GM18858 (cell line): ENCODE data around the gene CUEDC1.

Experiments used
- ATAC-seq: cut with Tn5 transposase; IDR thresholded peaks from one replicate; pipeline ENCODE4 v1.9.1; 2021; ENCODE audit not compliant: unreplicated experiment

Gene CUEDC1

DNA sequence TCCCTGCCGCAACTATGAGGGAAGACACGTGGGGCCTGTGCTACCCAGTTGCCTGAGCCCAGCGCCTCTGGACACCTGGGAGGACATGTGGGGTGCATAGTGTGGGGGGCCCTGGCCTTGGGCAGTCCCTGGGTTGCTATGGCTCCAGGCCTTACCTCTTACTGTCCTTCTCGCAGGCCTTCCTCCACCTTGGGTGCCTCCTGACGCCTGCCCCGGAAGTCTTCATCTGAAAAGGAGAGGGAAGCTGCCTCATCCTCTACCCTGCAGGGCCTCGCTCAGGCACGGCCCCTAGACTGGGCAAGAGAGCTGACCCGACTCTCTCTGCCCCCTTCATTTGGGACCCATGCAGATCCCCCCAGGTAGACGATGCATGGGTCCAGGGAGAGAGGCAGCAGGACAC lies 88.9 kb downstream of the CUEDC1 start:
- no peak for ATAC-seq

DNA sequence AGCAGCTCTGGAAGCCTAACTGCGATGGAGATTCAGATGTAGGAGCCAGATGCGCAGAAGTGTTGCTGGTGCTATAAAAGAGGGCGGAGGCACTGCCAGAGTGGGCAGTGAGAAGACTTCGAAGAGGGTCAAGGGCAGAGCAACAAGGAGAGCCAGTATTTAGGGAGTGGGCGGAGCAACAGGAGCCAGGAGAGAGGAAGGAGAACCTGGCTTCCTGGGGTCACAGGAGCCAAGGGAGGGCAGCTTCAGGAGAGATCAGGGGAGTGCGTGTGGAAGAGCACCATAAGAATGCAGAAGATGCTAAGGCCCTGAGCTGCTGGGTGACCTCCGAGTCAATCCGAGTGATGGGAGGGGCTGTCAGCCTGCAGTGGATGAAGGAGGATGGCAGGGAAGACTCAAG lies 90.9 kb downstream of the CUEDC1 start:
- ATAC-seq: no peak

DNA sequence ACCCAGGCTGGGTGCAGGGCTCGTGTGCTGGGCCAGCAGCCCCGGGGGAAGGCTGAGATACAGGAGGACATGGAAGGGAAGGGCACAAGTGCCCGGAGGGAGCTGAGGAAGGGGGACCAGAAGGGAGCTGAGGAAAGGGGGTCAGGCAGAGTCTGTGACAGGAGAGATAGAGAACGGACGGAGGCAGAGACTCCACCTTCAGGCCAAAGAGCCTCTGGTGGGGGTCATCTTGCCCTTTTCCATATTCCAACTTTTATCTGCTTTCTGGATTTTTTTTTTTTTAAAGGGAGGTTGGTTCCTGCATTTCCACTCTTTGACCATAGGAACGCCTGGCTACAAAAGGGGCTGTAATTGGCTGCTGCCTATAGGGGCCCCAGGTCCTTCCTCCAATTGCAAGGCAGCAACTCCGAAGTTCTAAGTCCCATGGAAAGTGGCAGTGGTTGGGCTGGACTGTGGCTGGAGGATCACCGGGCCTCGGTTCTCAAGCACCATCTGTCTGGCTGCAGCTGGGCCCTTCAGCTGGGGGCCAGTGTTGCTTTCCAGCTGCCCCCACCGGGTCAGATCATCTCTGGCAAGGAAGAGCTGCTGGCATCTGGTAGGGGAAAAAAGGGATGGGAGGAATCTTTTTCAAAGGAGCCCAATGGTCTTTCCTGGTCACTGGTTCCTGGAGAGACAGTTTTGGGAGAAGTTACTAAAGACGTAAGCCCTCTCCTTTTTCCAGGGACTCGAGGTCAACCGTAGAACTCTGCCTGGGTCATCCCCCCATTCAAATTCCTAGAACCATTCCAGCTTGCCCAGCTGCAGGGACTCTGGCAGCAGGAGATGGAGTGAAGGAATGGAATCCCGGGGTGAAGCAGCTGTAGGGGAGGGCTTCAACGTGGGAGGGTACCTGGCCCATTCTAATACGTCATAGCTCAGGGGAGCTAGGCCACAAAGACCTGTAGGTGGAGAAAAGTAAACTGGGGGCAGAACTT lies 92.2 kb downstream of the CUEDC1 start:
- ATAC-seq: no peak

- no peak for ATAC-seq
Measured at GRCh38 chr17:57861790-57862693, 93.2 kb downstream of the CUEDC1 start.

DNA sequence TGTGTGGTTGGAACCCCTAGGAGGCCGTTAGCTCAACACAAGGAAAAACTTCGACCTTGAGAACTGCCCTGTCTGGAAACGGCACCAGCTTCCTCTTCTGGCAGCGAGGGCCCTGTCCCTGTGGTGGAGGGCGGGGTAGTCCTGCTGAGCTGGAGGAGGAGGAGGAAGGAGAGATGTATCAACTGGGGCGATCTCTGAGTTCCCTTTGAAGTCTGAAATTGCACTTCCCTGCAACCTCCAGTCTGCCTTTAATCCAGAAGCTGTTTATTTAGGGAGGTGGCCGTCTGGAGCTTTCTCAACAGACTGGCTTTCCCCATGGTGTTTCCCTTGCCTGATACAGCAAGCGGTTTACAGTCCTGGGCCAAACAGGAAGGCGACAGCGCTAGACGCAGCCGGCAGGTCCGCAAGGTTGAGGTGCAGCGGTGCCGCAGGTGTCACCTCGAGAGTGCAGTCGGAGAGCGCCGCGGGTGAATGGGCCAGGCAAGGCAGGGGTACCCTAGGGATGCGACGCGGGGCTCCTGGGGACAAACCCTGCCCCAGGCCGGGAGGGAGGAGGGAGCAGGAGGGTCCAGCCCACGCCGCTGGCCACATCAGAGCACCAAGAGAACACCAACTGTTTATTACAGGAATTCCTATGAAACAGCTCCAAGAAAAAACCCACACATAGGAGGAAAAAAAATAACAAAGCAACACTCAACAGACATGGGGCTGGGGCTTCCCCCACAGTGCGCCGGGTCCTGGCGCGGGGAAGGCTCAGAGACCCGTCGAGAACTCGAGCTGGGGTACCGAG lies 94.0 kb downstream of the CUEDC1 start:
- no peak for ATAC-seq

DNA sequence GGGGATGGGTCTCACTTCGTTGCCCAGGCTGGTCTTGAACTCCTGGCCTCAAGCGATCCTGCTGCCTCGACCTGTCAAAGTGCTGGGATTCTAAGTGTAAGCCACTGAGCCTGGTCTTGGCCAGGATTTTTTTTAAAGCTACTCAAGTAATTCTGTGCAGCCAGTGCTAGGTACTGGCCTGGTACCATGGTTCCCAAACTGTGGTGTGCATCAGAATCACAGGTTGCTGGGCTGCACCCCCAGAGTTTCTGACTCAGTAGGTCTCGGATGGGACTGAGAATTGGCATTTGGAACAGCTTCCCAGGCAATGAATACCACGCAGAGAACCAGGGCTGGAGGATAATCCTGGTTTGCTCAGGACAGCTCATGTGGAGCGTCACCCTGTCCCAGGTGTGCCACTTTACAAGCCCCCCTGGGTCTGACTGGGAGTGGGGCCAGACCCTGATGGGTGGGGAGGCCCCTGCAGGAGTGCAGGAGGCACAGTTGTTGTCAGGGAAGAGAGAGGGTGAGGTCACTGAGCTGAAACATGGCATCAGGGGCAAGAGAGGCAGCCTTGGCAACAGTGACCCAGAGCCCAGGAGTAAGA lies 94.7 kb downstream of the CUEDC1 start:
- no peak for ATAC-seq

- no peak for ATAC-seq
Measured at GRCh38 chr17:57859601-57860413, 95.4 kb downstream of the CUEDC1 start.

GRCh38 chr17:57858838-57859237 lies 96.4 kb downstream of the CUEDC1 start:
- ATAC-seq: no peak

- ATAC-seq: no peak
Measured at GRCh38 chr17:57856792-57857620, 98.2 kb downstream of the CUEDC1 start.

GRCh38 chr17:57855391-57856035 lies 99.7 kb downstream of the CUEDC1 start:
- ATAC-seq: no peak

- no peak for ATAC-seq
Measured at GRCh38 chr17:57853695-57854094, 101.5 kb downstream of the CUEDC1 start.

- ATAC-seq: no peak
Measured at GRCh38 chr17:57852955-57853328, 102.3 kb downstream of the CUEDC1 start.

DNA sequence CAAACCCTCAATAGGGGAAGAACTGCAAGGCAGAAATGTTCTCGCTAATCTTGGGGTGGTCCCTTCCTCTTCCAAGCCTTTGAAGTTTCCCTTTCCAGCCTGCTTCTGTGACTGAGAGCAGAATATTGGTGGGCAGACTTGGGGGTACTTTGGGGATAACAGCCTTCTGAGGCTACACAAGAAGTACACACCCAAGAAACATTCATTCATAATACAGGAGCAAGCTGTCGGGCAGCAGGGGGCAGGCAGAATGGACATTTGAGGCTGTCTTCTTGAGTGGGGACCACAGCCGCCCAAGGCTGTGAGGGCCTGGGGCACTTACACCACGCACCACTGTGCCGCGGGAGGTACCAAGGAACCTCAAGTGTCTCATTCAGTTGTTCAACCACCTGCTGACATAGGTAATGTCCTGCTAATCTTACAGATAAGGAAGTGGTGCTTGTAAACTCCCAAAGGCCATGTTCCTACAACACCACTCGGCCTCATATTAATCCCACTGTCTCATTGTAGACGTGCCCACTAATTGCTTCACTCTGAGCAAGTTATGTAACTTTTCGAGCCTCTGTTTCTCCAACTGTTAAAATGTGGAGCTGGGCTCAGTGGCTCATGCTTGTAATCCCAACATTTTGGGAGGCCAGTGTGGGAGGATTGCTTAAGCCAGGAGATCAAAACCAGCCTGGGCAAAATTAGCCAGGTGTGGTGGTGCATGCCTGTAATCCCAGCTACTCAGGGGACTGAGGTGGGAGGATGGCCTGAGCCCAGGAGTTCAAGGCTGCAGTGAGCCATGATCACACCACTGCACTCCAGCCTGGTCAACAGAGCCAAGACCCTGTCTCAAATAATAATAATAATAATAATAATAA lies 102.9 kb downstream of the CUEDC1 start:
- no peak for ATAC-seq

GRCh38 chr17:57849874-57850754 lies 105.1 kb downstream of the CUEDC1 start, which contains the start of gene MRPS23:
Gene MRPS23 (minus strand): TSS chr17:57850044. CDS start chr17:57850010, 34 bp downstream.
- ATAC-seq: peak; percentile 90

DNA sequence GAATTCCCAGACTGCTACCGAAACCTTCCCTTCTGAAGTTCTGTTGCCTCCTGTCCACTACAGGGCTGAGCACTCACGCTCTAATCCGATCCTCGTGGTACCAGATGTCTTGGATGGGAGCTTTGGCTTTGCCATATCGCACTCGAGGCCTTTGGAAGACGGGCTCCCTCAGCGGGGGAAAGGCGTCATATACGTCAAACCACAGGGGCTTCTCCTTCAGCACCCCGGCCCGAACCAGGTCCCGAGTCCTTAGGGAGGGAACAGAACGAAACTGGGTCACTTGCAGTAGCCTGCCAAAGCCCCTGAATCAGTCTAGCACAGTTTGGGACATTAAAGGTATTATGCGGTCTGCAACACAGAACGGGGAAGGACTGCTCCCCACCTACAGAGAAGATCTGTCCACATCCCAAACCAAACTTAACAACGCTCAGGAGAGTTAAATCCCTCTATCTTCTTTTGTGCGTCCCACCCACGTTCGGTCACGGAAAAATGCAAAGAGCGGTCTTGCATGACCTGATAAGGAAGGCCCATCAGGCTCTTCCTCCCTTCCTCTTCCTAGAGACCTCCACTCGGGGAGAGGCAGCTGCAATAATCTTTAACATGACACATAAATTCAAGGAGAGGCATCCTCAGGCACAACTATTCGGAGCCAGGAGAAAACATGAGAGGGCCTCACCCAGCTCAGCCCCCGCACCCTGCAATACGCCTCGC lies 105.9 kb downstream of the CUEDC1 start:
- peak; percentile 4 for ATAC-seq
